T-helper 2 cell treated with Interferon-gamma antibody and Interleukin-4, amounts not matched to agents 5 μg/mL and 100 μg/mL, for 36 hours (primary cell): Measurements from ENCODE around the gene PAF1.

Experiments used
- DNase-seq: peaks from one replicate; pipeline ENCODE4 v3.0.0; 2021; ENCODE audit warnings: low spot score
- H3K27ac Mint-ChIP-seq: one replicate; pipeline ENCODE4 v1.8.0; 2021; ENCODE audit warnings: mild to moderate bottlenecking, mixed read lengths
- H3K27me3 Mint-ChIP-seq: one replicate; pipeline ENCODE4 v1.8.0; 2021; ENCODE audit warnings: low read depth, mixed read lengths
- H3K36me3 Mint-ChIP-seq: one replicate; pipeline ENCODE4 v1.8.0; 2021; ENCODE audit warnings: low read depth, mixed read lengths
- H3K4me1 Mint-ChIP-seq: one replicate; pipeline ENCODE4 v1.8.0; 2021; ENCODE audit warnings: low read depth, mixed read lengths
- H3K4me3 Mint-ChIP-seq: one replicate; pipeline ENCODE4 v1.8.0; 2022; ENCODE audit warnings: mild to moderate bottlenecking, moderate library complexity, mixed read lengths
- H3K9me3 Mint-ChIP-seq: one replicate; pipeline ENCODE4 v1.8.0; 2021; ENCODE audit warnings: mixed read lengths

The PAF1 gene

DNA sequence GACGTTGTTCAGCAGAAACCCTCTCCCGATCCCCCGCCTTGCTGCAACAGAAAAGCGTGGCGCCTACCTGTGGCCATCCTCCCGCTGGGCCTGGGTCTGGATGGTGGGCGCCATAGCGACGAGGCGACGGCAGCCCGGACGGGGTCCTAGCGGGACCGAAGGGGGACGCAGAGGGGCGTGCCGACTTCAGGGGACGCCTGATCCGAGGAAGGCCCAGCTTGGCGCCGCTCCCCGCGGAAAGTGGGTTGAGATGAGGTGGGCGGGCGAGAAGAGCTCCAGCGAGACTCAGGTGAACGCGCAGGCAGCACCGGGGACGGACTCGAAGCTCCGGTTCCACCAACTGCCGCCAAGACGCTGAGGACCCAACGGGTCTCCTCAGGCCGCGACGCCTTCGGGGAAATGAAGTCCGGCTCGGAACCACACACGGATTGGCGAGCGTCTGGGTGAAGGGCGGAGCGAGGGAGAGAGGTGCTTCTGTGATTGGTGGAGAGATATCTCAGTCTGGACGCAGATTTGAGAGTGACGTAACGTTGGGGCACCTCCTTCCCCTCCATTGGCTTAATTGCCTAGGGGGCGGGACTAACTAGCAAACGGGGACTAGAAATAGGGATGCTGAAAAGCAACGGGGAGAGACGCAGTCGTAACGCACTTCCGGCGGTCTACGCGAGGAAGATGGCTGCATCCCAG lies at the start of gene PAF1, which contains the start of gene MED29:
Gene PAF1 (minus strand): TSS at position 356 of the 687 bp plus-strand sequence. CDS start 242 bp downstream, at position 114.
Gene MED29 (plus strand): TSS at position 628 of the 687 bp plus-strand sequence. CDS start 45 bp downstream, at position 673.
- no peaks in the 10 kb centered on the region for H3K9me3 Mint-ChIP-seq

DNA sequence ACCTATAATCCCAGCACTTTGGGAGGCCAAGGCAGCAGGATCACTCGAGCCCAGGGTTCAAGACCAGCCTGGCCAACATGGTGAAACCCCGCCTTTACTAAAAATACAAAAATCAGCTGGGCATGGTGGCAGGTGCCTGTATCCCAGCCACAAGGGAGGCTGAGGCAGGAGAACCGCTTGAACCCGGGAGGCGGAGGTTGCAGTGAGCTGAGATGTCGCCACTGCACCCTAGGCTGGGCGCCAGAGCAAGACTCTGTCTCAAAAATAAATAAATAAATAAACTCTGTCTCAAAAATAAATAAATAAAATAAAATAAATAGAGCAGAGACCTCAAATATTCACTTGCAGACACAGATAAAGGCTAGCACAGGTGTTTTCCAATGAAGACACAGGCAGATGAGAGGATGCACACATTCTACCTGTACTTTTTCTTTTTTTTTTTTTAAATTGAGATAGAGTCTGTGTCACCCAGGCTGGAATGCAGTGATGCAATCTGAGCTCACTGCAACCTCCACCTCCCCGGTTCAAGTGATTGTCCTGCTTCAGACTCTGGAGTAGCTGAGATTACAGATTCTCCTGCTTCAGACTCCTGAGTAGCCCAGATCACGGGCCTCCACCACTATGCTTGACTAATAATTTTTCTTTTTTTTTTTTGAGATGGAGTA lies 47.5 kb upstream of the PAF1 start:
- Mint-ChIP-seq H3K9me3 (no peaks in the 10 kb centered on the region), H3K36me3 (peaks cover 23% of the 10 kb centered on the region), H3K27ac (no peak overlapping the region), H3K4me3 (no peak overlapping the region), H3K4me1 (peaks cover 33% of the 10 kb centered on the region), H3K27me3 (no peaks in the 10 kb centered on the region)
- no peak for DNase-seq

More for the DNA sequence above, at the start of gene PAF1, which contains the start of gene MED29:
- DNase-seq, result peak; percentile 96
- Mint-ChIP-seq H3K4me1 (peaks cover 14% of the 10 kb centered on the region), H3K4me3 (peak within 1 kb of the TSS; percentile 99), H3K36me3 (peaks cover 56% of the 10 kb centered on the region), H3K27ac (peak within 1 kb of the TSS; percentile 98), H3K27me3 (no peaks in the 10 kb centered on the region)

DNA sequence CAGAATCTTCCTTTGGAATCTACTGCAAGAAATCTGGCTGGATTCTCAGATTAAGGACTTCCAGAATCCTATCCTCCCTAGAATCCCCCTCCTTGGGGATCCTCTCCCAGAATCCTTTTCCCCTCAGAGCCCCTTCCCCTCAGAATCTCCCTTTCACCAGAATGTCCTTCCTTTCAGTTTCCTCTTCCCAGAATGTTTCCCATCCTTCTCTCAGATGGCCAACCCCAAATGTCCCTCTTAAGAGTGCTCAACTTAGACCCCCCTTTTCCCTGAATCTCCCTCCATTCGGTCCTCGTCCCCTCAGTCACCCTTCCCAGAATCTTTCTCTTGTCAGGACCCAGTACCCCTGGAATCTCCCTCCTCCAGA lies 45.4 kb upstream of the PAF1 start:
- Mint-ChIP-seq H3K4me1 (peaks cover 37% of the 10 kb centered on the region), H3K36me3 (peaks cover 35% of the 10 kb centered on the region), H3K9me3 (no peaks in the 10 kb centered on the region), H3K27ac (peak overlapping the region; percentile 98), H3K4me3 (peak overlapping the region; percentile 96), H3K27me3 (no peaks in the 10 kb centered on the region)
- no peak for DNase-seq

DNA sequence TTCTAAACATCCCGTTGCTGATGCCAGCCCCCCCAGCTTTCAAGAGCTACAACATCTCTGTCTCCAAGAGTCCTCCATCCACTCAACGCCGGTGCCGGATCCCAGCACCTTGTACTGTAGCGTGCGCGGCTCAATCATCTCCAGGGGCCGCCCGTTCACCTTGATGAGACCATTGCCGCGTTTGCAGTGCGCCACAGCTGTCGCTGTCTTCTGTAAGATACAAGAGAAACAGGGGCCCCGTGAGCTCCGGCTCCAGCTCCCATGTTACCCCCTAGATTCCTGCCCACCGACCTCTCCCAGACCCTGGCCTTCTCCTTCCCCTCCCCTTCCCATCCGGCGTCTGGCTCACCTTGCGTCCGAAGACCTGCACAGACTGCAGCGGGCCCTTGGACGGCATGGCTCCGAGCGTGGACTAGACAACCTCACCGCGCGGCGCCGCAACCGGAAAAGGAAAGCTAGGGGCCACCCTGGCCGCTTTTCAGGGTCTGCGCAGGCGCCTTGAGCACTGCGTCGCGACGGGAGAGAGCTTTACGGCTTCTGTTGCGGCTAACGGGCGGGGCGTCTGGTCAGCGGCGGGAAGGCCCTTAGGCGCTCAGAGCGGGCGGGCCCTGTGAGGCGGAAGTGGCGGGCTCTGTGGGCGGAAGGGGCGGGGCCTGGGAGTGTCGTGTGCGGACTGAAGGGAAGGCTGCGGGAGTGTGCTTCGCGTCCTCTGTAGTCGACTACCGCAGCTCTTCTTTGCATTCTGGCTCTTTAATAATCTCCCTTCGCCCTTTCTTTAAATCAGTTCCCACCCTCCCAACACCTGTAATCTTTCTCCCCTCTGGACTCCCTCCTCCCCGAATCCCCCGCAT lies 44.8 kb upstream of the PAF1 start, which contains the start of gene RPS16:
Gene RPS16 (minus strand): TSS at position 451 of the 851 bp plus-strand sequence. CDS start 54 bp downstream, at position 397.
- DNase-seq, result peak; percentile 99
- Mint-ChIP-seq H3K4me1 (peaks cover 42% of the 10 kb centered on the region), H3K9me3 (no peaks in the 10 kb centered on the region), H3K27me3 (no peaks in the 10 kb centered on the region), H3K27ac (peak within 1 kb of the TSS; percentile 98), H3K4me3 (peak within 1 kb of the TSS; percentile 96), H3K36me3 (peaks cover 37% of the 10 kb centered on the region)

GRCh38 chr19:39434123-39435076 lies 43.5 kb upstream of the PAF1 start:
- Mint-ChIP-seq H3K4me1 (peaks cover 37% of the 10 kb centered on the region), H3K9me3 (no peaks in the 10 kb centered on the region), H3K4me3 (peak overlapping the region; percentile 96), H3K27ac (peak overlapping the region; percentile 98), H3K36me3 (peaks cover 37% of the 10 kb centered on the region), H3K27me3 (no peaks in the 10 kb centered on the region)
- DNase-seq, result no peak

DNA sequence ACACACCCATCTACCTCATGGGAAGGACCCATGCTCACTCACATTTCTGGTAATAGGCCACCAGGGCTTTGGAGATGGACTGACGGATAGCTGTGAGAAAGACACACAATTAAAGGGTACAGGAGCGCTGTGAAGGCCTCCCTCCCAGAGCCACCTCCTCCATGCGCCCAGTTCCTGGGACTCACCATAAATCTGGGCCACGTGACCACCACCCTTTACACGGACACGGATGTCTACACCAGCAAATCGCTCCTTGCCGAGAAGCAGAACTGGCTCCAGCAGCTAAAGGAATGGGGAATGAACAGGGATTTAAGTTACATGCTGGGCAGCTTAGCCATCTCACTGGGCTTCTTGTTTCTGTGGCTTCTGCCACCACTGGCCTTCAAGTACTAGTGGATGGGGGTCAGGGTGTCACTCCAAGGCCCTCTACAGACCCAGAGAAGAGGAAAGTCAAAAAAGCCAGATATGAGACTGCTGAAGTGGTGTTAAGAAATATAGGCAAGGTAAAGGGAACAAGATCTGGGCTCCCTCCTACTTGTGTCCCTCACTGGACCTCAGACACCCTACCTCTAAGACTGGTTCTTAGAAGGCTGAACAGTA lies 42.7 kb upstream of the PAF1 start:
- peak overlapping the region; percentile 96 for H3K4me3 Mint-ChIP-seq
- peaks cover 37% of the 10 kb centered on the region for H3K4me1 Mint-ChIP-seq
- peak overlapping the region; percentile 70 for H3K27ac Mint-ChIP-seq
- no peak for DNase-seq
- peaks cover 37% of the 10 kb centered on the region for H3K36me3 Mint-ChIP-seq
- H3K27me3 Mint-ChIP-seq, result no peaks in the 10 kb centered on the region
- H3K9me3 Mint-ChIP-seq, result no peaks in the 10 kb centered on the region

GRCh38 chr19:39432677-39433025 lies 41.7 kb upstream of the PAF1 start:
- Mint-ChIP-seq H3K27me3 (no peaks in the 10 kb centered on the region), H3K27ac (peak overlapping the region; percentile 60), H3K4me3 (peak overlapping the region; percentile 40), H3K36me3 (peaks cover 37% of the 10 kb centered on the region), H3K9me3 (no peaks in the 10 kb centered on the region), H3K4me1 (peaks cover 37% of the 10 kb centered on the region)
- no peak for DNase-seq

- no peaks in the 10 kb centered on the region for H3K27me3 Mint-ChIP-seq
- peak; percentile 76 for DNase-seq
- peak overlapping the region; percentile 90 for H3K27ac Mint-ChIP-seq
- peaks cover 28% of the 10 kb centered on the region for H3K4me1 Mint-ChIP-seq
- peaks cover 37% of the 10 kb centered on the region for H3K36me3 Mint-ChIP-seq
- H3K9me3 Mint-ChIP-seq, result no peaks in the 10 kb centered on the region
- H3K4me3 Mint-ChIP-seq, result peak overlapping the region; percentile 29
Observed at GRCh38 chr19:39430675-39431593, 40.0 kb upstream of the PAF1 start.

GRCh38 chr19:39428283-39429112 lies 37.6 kb upstream of the PAF1 start:
- H3K27me3 Mint-ChIP-seq, result no peaks in the 10 kb centered on the region
- DNase-seq, result no peak
- no peaks in the 10 kb centered on the region for H3K9me3 Mint-ChIP-seq
- peaks cover 29% of the 10 kb centered on the region for H3K36me3 Mint-ChIP-seq
- peaks cover 13% of the 10 kb centered on the region for H3K4me1 Mint-ChIP-seq
- H3K27ac Mint-ChIP-seq, result no peak overlapping the region
- no peak overlapping the region for H3K4me3 Mint-ChIP-seq

DNA sequence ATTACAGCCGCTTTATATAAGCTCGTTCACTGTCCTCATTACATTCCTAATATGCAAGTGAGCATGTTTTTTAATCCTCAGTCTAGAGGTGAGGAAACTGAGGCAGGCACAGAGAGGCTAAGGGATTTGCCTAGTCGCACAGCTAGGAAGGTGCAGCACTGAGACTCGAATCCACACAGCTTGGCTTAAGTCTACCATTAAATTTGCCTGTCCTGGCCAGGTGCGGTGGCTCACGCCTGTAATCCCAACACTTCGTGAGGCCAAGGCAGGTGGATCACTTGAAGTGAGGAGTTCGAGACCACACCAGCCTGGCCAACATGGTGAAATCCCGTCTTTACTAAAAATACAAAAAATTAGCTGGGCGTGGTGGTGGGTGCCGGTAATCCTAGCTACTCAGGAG lies 36.8 kb upstream of the PAF1 start:
- Mint-ChIP-seq H3K36me3 (peaks cover 25% of the 10 kb centered on the region), H3K27ac (no peak overlapping the region), H3K4me1 (peaks cover 8% of the 10 kb centered on the region), H3K4me3 (no peak overlapping the region), H3K9me3 (no peaks in the 10 kb centered on the region), H3K27me3 (no peaks in the 10 kb centered on the region)
- DNase-seq, result no peak

DNA sequence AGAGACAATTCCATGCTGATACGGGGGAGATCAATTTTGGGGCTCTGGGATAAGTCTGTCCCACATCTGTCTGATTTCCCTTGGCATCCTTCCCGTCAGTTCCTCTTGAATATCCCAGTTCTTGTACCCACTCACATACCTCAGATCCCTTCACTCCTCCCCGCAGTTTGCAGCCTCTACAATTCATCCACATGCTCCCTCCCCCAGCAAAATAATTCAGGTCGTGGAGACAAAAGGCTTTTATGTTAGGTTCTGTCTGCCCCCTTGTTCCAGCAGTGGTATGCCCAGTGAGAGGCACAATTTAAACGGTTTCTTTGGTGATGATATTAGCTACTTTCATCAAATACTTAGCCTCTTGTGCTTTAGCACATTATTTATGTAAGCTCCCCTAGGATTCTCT lies 35.3 kb upstream of the PAF1 start:
- no peak for DNase-seq
- Mint-ChIP-seq H3K4me3 (no peak overlapping the region), H3K27ac (no peak overlapping the region), H3K27me3 (no peaks in the 10 kb centered on the region), H3K4me1 (peaks cover 7% of the 10 kb centered on the region), H3K36me3 (peaks cover 21% of the 10 kb centered on the region), H3K9me3 (no peaks in the 10 kb centered on the region)
